Uterus (tissue), 2 donors: Measurements from ENCODE around the gene ATP7A.
"Not testable (repeated sequence)": the region's sequence is repeated elsewhere in the genome, so short reads cannot be mapped to it uniquely, and the experiment has no call there.

ENCODE experiments used
- POLR2A ChIP-seq, 2 donors: fragments of 450-650 bp; IDR thresholded peaks; one replicate each; pipeline ENCODE4 v1.6.1; 2016; ENCODE audit warnings: antibody characterized with exemption in 2 of 2, mild to moderate bottlenecking in 1 of 2, moderate library complexity in 1 of 2
- TF ChIP-seq, protein P1 (sequence below), 4 experiments: fragments of 200-600 bp in 2 of 4; fragments of 450-650 bp in 2 of 4; sonication (generic) in 2 of 4; IDR thresholded peaks; one replicate each; pipeline ENCODE4 v1.5.1; 2016 to 2019; ENCODE audit warnings: antibody characterized with exemption in 4 of 4, mild to moderate bottlenecking in 2 of 4, moderate library complexity in 1 of 4

DNA sequence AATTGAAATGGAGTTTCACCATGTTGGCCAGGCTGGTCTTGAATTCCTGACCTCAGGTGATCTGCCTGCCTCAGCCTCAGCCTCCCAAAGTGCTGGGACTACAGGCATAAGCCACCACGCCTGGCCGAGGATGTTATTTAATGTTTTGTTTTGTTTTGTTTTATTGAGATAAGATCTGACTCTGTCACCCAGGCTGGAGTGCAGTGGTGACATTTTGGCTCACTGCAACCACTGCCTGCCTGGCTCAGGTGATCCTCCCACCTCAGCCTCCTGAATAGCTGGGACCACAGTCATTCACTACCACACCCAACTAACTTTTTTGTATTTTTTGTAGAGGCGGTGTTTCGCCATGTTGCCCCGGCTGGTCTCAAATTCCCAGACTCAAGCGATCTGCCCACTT lies 34.5 kb downstream of the ATP7A start:
- TF ChIP-seq, protein P1, sequence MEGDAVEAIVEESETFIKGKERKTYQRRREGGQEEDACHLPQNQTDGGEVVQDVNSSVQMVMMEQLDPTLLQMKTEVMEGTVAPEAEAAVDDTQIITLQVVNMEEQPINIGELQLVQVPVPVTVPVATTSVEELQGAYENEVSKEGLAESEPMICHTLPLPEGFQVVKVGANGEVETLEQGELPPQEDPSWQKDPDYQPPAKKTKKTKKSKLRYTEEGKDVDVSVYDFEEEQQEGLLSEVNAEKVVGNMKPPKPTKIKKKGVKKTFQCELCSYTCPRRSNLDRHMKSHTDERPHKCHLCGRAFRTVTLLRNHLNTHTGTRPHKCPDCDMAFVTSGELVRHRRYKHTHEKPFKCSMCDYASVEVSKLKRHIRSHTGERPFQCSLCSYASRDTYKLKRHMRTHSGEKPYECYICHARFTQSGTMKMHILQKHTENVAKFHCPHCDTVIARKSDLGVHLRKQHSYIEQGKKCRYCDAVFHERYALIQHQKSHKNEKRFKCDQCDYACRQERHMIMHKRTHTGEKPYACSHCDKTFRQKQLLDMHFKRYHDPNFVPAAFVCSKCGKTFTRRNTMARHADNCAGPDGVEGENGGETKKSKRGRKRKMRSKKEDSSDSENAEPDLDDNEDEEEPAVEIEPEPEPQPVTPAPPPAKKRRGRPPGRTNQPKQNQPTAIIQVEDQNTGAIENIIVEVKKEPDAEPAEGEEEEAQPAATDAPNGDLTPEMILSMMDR (IDR thresholded peaks at IDR 0.05) = not testable (repeated sequence)
- not testable (repeated sequence) for TF ChIP-seq POLR2A (IDR thresholded peaks at IDR 0.05)
